Kidney glomerular epithelial cell (primary cell): ENCODE results near the gene KRTAP23-1.

Source experiments
- DNase-seq: peaks from one replicate; lab custom pipeline; 2025; lab: John Stamatoyannopoulos, UW

The KRTAP23-1 gene

DNA sequence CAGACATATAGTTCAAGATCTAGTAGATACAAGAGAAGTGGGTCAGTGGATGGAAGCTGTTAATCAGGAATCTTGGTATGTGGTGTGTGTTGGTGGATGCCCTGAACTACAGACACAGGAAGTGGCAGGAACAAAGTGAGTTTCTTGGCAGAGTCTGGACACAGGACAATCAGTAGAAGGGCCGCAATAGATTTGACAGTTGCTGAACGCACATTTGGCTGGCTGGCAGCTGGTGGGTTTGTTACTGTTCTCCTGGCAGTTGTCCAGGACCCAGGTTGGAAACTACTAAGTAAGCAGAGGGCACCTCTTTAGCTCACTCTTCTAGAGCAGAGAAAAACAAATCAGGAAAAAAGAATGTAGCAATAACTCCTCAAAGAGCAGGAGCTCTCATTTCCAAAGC is 41.5 kb downstream of the KRTAP23-1 start:
- no peak for DNase-seq

- DNase-seq: no peak
These were observed 43.3 kb downstream of the KRTAP23-1 start for GRCh38 chr21:30305136-30305535.
